ENCODE measurements around the gene DEAF1. TPM values are rescaled to one million over a fixed set of nuclear protein-coding genes. Genes with fewer than 3 reads are reported as not detected.

The DEAF1 gene
- total RNA-seq, 2 experiments from 2014 or later: 44.0 to 48.8 TPM

DNA sequence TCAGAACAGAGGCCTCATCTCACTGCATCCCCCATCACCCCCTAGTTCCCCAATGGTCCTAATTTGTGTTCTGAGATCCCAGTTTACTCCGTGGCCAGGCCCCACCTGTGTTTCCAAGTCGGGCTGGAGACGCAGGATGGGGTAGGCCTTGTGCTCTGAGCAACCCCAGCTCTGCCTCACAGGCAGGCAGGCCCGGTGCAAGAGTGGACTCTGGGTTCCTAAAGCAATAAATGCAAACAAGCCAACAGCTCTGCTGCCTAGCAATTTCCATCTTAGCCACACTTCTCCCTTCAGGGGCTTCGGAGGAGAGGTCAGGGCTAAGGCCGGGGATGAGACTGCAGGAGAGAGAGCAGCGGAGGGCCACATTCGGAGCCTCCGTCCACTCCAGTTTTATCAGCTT lies 8.5 kb upstream of the DEAF1 start:
- Mint-ChIP-seq H3K27me3 (peaks cover 8% of the 10 kb centered on the region), H3K27ac (no peak overlapping the region), H3K9me3 (no peaks in the 10 kb centered on the region), H3K4me1 (peaks cover 7% of the 10 kb centered on the region), H3K36me3 (ENCODE audit: low read depth) (peaks cover 5% of the 10 kb centered on the region), H3K4me3 (no peak overlapping the region)
- POLR2A ChIA-PET: interaction anchor here (0.7 to 1.3 kb wide), 2 partner anchors 8 to 52 kb away, joined by 4 read pairs; partner anchors contain the start of gene TMEM80
- CTCF ChIA-PET: interaction anchor here (0.6 kb wide), 2 partner anchors 157 to 222 kb away, joined by 4 to 5 read pairs; no protein-coding TSS in a partner anchor
- no peak for DNase-seq

DNA sequence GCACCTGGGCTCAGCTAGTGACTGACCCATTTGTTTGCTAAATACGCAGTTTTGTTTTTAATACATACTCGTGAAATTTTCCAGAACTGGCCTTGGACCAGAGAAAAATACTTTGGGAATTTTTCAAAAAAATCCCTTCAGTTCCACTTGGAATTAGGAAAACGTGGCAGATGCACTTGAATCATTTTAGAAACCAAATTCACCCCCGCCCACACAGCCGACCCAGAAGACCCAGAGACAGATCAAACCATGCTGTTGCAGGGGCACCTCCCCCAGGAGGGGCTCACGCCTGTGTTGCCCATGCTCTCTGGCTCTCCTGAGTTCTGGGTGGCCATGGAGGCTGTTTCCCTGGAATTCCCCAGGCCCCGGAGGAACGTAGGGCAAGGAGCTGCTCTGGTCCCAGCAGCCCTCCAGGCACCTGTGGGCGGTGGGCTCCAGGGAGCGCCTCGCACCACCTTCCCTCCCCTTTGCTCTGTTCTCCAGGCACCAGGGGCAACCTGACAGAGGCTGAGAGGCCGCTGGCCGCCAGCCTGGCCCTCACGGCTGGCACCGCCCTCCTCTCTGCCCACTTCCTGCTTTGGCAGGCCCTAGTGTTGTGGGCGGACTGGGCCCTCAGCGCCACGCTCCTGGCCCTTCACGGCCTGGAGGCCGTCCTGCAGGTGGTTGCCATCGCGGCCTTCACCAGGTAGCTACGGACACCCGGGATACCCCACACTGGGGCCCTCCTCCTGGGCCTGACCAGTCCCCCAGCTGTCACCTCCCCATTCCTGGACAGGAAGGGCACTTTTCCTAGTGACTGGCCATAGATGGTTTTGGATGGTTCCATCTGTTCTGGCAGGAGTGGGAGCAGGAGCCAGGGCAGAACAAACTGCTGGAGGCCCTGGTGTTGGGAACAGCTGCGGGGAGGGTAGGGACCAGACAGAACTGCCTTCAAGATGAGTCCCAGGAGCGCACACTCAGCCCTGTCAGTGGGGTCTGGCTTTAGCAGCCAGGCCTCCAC lies 7.7 kb upstream of the DEAF1 start:
- no peak overlapping the region for H3K4me3 Mint-ChIP-seq
- H3K4me1 Mint-ChIP-seq: peaks cover 14% of the 10 kb centered on the region
- H3K9me3 Mint-ChIP-seq: no peaks in the 10 kb centered on the region
- no peak overlapping the region for H3K27ac Mint-ChIP-seq
- H3K36me3 Mint-ChIP-seq (ENCODE audit: low read depth): peaks cover 5% of the 10 kb centered on the region
- ChIA-PET CTCF (interaction anchor here (0.6 kb wide), 1 partner anchor 156 kb away, joined by 5 read pairs; no protein-coding TSS in a partner anchor), POLR2A (interaction anchor here (0.7 kb wide), 1 partner anchor 51 kb away, joined by 4 read pairs; no protein-coding TSS in a partner anchor)
- H3K27me3 Mint-ChIP-seq: peaks cover 8% of the 10 kb centered on the region
- no peak for DNase-seq

DNA sequence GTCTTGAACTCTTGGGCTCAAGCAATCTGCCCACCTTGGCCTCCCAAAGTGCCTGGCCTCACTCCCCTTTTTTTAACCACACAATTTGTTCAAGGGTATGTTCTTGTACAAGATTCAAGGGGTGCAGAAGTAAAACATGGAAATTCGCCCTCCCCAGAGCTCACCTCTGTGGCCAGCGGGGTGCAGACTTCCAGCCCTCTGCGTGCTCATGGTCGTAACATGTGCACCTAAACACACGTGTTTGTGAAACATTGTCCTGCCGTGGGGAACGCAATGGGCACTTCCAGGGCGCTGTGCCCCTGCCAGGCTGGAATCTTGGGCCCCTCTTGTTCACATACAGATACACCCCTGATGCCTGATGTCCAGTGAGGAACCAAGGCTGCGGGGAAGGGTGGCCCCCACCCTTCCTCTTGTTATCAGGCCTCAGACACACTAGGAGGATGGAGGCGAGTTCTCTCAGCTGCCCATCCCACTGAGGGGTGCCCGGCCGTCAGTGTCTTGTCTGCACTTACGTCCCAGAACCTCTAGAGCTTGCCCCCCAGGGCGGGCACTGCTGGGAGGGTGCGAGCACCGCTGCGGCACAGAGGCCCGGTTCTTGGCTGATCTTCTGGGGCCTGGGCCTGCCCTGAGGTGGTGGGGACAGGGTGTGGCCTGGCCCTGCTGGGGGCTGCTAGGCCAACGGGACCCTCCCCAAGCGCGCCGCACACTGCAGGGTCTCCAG lies 6.9 kb upstream of the DEAF1 start:
- H3K4me3 Mint-ChIP-seq: no peak overlapping the region
- H3K36me3 Mint-ChIP-seq (ENCODE audit: low read depth): peaks cover 5% of the 10 kb centered on the region
- no peaks in the 10 kb centered on the region for H3K9me3 Mint-ChIP-seq
- peaks cover 22% of the 10 kb centered on the region for H3K4me1 Mint-ChIP-seq
- DNase-seq: no peak
- ChIA-PET POLR2A (no interaction called here), CTCF (interaction anchor here (0.6 kb wide), 1 partner anchor 14 kb away, joined by 3 read pairs; no protein-coding TSS in a partner anchor)
- no peak overlapping the region for H3K27ac Mint-ChIP-seq
- H3K27me3 Mint-ChIP-seq: peaks cover 4% of the 10 kb centered on the region

DNA sequence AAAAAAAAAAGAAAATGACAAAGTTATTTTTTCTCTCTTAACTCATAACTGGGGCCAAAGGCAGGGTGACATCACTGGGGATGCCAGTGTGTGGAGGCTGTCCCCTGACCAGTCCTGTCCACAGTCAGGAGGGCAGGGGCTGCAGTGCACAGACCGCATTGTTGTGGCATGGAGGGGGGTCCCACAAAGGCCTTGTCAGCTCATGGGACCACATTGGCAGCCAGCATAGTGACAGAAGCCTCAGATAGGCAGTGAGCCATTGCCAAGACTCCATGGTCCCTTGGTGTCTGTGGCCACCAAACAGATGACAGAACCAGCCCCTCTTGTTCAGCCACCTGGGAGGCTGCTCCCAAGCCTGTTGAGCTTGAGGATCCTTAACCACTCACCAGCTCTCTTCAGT lies 4.7 kb upstream of the DEAF1 start:
- CTCF ChIA-PET: interaction anchor here (0.8 to 0.9 kb wide), 2 partner anchors 8 to 88 kb away, joined by 3 read pairs; no protein-coding TSS in a partner anchor

DNA sequence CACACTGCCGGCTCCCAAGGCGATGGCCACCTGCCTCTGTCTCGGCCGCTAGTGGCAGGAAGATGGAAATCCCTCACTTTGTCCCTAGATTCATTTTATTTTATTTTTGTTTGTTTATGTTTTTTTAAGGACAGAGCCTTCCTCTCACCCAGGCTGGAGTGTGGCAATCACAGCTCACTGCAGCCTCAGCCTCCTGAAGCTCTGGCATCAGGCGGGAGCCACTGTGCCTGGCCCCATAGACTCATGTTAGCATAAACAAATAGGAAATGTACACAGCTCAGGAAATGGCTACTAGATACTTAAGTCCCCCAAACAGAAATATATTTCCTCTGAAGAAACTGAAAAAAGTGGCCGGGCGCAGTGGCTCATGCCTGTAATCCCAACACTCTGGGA lies 4.1 kb upstream of the DEAF1 start:
- H3K4me3 Mint-ChIP-seq: no peak overlapping the region
- no peaks in the 10 kb centered on the region for H3K9me3 Mint-ChIP-seq
- H3K36me3 Mint-ChIP-seq (ENCODE audit: low read depth): peaks cover 5% of the 10 kb centered on the region
- POLR2A ChIA-PET: no interaction called here
- CTCF ChIA-PET: interaction anchor here (0.8 kb wide), 1 partner anchor 87 kb away, joined by 3 read pairs; no protein-coding TSS in a partner anchor
- H3K4me1 Mint-ChIP-seq: peaks cover 29% of the 10 kb centered on the region
- H3K27ac Mint-ChIP-seq: no peak overlapping the region
- no peaks in the 10 kb centered on the region for H3K27me3 Mint-ChIP-seq
- no peak for DNase-seq

More for the DNA sequence above, 4.7 kb upstream of the DEAF1 start:
- H3K27ac Mint-ChIP-seq: no peak overlapping the region
- H3K4me3 Mint-ChIP-seq: no peak overlapping the region
- H3K27me3 Mint-ChIP-seq: no peaks in the 10 kb centered on the region
- H3K9me3 Mint-ChIP-seq: no peaks in the 10 kb centered on the region
- POLR2A ChIA-PET: no interaction called here
- DNase-seq: no peak
- peaks cover 5% of the 10 kb centered on the region for H3K36me3 Mint-ChIP-seq (ENCODE audit: low read depth)
- H3K4me1 Mint-ChIP-seq: peaks cover 27% of the 10 kb centered on the region

DNA sequence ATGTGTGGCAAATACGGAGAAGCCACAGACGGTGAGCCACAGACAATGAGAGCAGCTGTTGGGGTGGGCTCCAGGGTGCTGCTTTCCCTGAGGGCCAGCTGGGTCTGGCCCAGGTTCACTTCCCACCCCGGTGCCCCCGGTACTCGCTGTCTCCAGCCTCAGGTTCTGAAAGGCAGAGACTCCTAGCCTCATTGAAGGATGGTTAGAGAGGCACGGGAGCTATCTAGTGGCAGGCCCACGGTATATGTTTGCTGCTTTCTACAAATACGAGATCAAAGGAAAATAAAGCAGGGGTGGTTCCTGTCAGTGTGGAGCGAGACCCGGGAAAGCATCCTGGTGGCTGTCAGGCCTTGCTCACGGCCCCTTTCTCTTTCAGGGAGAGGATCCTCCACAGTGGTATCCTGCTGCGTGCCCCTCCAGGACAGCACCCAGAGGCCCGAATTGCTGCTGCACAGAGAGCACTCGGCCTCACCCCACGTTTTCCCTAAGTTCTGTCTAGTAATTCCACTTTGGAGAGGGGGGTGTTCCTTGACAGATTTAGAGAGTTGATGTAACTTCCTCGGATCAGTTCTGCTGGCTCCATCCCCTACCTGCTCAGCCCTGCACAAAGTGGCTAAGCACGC lies 3.6 kb upstream of the DEAF1 start:
- H3K4me1 Mint-ChIP-seq: peaks cover 31% of the 10 kb centered on the region
- H3K27ac Mint-ChIP-seq: no peak overlapping the region
- H3K9me3 Mint-ChIP-seq: no peaks in the 10 kb centered on the region
- no peak overlapping the region for H3K4me3 Mint-ChIP-seq
- H3K36me3 Mint-ChIP-seq (ENCODE audit: low read depth): peaks cover 5% of the 10 kb centered on the region
- DNase-seq: no peak
- CTCF ChIA-PET: interaction anchor here (0.9 kb wide), 1 partner anchor 180 kb away, joined by 3 read pairs; no protein-coding TSS in a partner anchor
- no peaks in the 10 kb centered on the region for H3K27me3 Mint-ChIP-seq
- POLR2A ChIA-PET: no interaction called here

DNA sequence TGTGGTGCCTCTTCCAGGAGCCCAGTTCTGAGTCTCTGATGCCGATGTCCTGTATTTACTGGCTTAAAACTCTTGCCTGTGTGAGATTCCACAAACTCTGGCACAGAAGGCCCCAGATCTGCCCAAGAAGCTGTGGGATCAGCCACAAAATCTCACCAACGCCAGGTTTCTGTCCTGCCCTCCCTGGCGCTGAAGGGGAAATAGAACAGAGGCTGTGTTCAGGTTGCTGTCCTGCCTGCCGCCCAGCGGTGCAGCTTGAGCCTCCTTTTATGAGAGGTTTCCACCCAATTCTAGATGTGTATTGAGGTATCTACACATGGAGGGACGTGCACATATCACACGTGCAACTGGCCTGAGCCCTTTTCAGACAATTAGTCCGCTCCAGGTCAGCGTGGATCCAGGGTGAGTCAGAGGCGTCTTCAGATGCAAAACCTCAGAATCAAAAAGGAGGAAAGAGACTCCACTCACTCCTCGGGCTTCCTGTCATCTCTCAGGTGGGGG lies 2.8 kb upstream of the DEAF1 start:
- POLR2A ChIA-PET: no interaction called here
- Mint-ChIP-seq H3K27ac (peak overlapping the region; percentile 62), H3K27me3 (no peaks in the 10 kb centered on the region), H3K36me3 (ENCODE audit: low read depth) (peaks cover 11% of the 10 kb centered on the region), H3K4me1 (peaks cover 38% of the 10 kb centered on the region), H3K4me3 (peak overlapping the region; percentile 82), H3K9me3 (no peaks in the 10 kb centered on the region)
- CTCF ChIA-PET: interaction anchor here (0.9 to 2.8 kb wide), 5 partner anchors 25 to 179 kb away, joined by 3 to 16 read pairs (median 3); no protein-coding TSS in a partner anchor
- DNase-seq: no peak

DNA sequence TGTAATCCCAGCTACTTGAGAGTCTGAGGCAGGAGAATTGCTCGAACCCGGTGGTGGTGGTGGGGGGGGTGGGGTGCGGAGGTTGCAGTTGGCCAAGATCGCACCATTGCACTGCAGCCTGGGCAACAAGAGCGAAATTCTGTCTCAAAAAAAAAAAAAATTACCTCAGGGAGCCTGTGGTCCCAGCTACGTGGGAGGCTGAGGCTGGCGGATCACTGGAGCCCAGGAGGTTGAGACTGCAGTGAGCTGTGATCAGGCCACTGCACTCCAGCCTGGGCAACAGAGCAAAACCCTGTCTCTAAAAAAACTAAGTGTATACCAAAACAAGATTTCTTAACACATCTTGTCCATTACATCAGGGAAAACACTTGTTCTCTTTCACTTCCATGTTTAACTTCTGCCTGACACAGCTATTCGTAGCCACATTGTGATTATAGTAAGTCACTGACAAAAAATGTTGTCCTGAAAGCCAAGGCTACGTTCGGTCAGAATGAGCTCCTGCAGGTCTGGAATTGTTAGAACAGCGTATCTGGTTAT lies 2.0 kb upstream of the DEAF1 start:
- Mint-ChIP-seq H3K4me3 (peak overlapping the region; percentile 82), H3K36me3 (ENCODE audit: low read depth) (peaks cover 11% of the 10 kb centered on the region), H3K4me1 (peaks cover 44% of the 10 kb centered on the region), H3K27me3 (no peaks in the 10 kb centered on the region), H3K27ac (peak overlapping the region; percentile 62), H3K9me3 (no peaks in the 10 kb centered on the region)
- no peak for DNase-seq
- CTCF ChIA-PET: interaction anchor here (0.6 to 2.9 kb wide), 11 partner anchors 8 to 178 kb away, joined by 3 to 16 read pairs (median 4); partner anchors contain the start of gene CDHR5
- POLR2A ChIA-PET: interaction anchor here (0.7 kb wide), 1 partner anchor 144 kb away, joined by 3 read pairs; no protein-coding TSS in a partner anchor

DNA sequence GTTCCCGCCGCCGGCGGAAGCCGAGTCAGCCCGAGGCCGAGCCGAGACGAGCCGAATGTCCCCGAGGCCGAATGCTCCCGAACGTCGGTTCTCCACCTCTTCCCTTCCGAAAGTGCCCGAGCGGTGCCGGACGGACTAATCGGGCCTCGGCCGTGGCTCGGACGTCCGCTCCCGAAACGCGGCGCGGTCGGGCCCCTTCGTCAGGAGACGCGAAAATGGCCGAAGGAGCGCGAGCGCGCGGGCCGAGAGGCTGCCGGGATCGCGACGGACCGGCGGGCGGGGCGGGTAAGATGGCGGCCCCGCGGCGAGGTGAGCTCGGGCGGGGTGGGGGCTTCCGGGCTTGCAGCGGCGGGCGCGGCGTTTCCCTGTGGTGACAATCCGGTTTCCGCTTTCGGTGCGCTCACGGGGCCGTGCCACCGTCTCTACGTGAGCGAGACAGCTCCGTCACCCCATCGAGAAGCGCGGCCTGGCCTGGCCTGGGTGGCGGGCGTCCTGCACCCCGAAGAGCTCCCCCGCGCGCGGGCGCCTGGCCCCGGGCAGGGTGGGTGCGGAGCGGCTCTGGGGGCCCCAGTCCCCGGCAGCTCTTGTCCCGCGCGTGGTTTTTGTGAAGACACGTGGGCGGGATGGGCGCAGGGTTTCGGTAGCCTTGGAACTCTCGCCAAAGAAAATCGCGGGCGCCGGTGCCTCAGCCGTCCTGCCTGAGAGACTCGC lies 671 bp upstream of the DEAF1 start, which contains the start of gene TMEM80:
Gene TMEM80 (plus strand): TSS at position 279 of the 711 bp plus-strand sequence. CDS start 12 bp downstream, at position 291.
- CTCF ChIA-PET: interaction anchor here (0.8 to 2.9 kb wide), 14 partner anchors 9 to 248 kb away, joined by 3 to 16 read pairs (median 4); partner anchors contain the start of gene CDHR5
- Mint-ChIP-seq H3K36me3 (ENCODE audit: low read depth) (peaks cover 13% of the 10 kb centered on the region), H3K4me1 (peaks cover 57% of the 10 kb centered on the region), H3K27me3 (no peaks in the 10 kb centered on the region), H3K27ac (peak within 1 kb of the TSS; percentile 94), H3K9me3 (no peaks in the 10 kb centered on the region), H3K4me3 (peak within 1 kb of the TSS; percentile 82)
- DNase-seq: peak; percentile 99
- POLR2A ChIA-PET: interaction anchor here (1.1 kb wide), 1 partner anchor 8 kb away, joined by 4 read pairs; no protein-coding TSS in a partner anchor

DNA sequence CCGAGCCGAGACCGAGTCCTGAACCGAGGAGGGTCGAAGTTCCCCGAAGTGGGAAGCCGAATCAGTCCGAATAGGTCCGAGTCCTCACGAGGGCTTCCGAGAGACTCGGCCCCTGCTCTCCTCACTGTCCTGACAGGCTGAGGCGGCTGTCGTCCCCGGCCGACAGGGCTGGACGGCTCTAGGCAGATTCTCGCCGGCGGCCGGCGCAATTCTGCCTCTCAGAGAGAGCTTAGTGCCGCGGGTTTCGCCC lies 191 bp upstream of the DEAF1 start:
- CTCF ChIA-PET: interaction anchor here (0.8 to 2.9 kb wide), 10 partner anchors 10 to 247 kb away, joined by 3 to 16 read pairs (median 4); no protein-coding TSS in a partner anchor
- Mint-ChIP-seq H3K27me3 (no peaks in the 10 kb centered on the region), H3K4me1 (peaks cover 60% of the 10 kb centered on the region)

DNA sequence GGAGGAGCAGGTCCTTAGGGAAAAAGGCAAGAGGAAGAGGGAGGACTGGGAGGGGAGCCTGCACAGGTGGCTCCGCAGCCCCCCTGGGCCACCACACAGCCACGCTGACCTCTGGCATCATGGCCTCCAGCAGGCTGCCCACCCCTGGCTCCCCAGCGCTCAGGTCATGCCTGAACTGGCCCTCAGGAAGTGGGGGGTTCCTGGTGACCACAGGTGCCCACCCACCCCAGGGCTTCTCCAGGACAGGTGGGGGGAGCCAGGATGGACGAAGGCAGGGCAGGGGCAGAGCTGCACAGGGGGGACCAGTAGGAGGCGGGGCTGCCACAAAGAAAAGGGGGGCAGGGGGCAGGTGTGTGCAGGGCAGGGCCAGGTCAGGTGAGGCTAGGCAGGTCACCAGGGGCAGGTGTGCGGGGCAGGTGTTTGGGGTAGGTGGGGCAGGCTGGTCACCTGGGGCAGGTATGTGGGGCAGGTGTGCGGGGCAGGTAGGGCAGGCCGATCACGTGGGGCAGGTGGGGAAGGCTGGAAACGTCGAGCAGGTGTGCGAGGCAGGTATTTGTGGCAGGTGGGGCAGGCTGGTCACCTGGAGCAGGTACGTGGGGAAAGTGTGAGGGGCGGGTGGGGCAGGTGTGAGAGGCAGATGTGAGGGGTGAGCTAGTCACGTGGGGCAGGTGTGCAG lies 997 bp downstream of the DEAF1 start:
- Mint-ChIP-seq H3K4me3 (peak overlapping the region; percentile 82), H3K27ac (peak overlapping the region; percentile 91), H3K4me1 (peaks cover 61% of the 10 kb centered on the region), H3K36me3 (ENCODE audit: low read depth) (peaks cover 19% of the 10 kb centered on the region), H3K27me3 (no peaks in the 10 kb centered on the region), H3K9me3 (no peaks in the 10 kb centered on the region)
- DNase-seq: no peak
- ChIA-PET POLR2A (no interaction called here), CTCF (interaction anchor here (0.6 to 1.0 kb wide), 3 partner anchors 28 to 1681 kb away, joined by 3 to 4 read pairs (median 3); no protein-coding TSS in a partner anchor)

More for the DNA sequence above, 191 bp upstream of the DEAF1 start:
- DNase-seq: no peak
- peak overlapping the region; percentile 82 for H3K4me3 Mint-ChIP-seq
- H3K27ac Mint-ChIP-seq: peak overlapping the region; percentile 94
- POLR2A ChIA-PET: no interaction called here
- peaks cover 12% of the 10 kb centered on the region for H3K36me3 Mint-ChIP-seq (ENCODE audit: low read depth)
- H3K9me3 Mint-ChIP-seq: no peaks in the 10 kb centered on the region

Measured in activated CD4-positive, alpha-beta T cell treated with anti-CD3 and anti-CD28 coated beads, Interleukin-2, amount 10 ng/mL, durations not matched to agents 7 days and 5 days (primary cell).